Peyer's patch (tissue), 4 donors: ENCODE measurements around the gene NOP14. TPM values are rescaled to one million over a fixed set of nuclear protein-coding genes. Genes with fewer than 3 reads are reported as not detected.

Experiments
- DNase-seq, 3 donors: peaks; one replicate each; pipeline ENCODE4 v3.0.0-alpha.2; 2017 to 2019
- H3K27ac ChIP-seq, 4 donors: fragments of 200-600 bp; sonication (generic); one replicate each; pipeline ENCODE4 v1.5.1; 2016 to 2019
- H3K27me3 ChIP-seq, 2 donors: fragments of 200-600 bp; sonication (generic); one replicate each; pipeline ENCODE4 v1.5.1; 2019
- H3K36me3 ChIP-seq, 3 donors: fragments of 200-600 bp; sonication (generic); one replicate each; pipeline ENCODE4 v1.5.1; 2016 to 2019
- H3K4me1 ChIP-seq, 4 donors: fragments of 200-600 bp; sonication (generic); one replicate each; pipeline ENCODE4 v1.5.1; 2016 to 2019
- H3K4me3 ChIP-seq, 4 donors: fragments of 200-600 bp; sonication (generic); 1 replicate in 3 of 4; 2 replicates in 1 of 4; pipeline ENCODE4 v1.5.1; 2016 to 2019; ENCODE audit warnings: mild to moderate bottlenecking in 1 of 4
- H3K9me3 ChIP-seq, 4 donors: fragments of 200-600 bp; sonication (generic); one replicate each; pipeline ENCODE4 v1.5.1; 2016 to 2019; ENCODE audit warnings: mild to moderate bottlenecking in 1 of 4
- CTCF ChIP-seq, 6 experiments: fragments of 450-650 bp in 4 of 6; fragments of 200-600 bp in 2 of 6; sonication (generic) in 1 of 6; IDR thresholded peaks; one replicate each; pipeline ENCODE4 v1.5.1; 2017 to 2019; ENCODE audit warnings: antibody characterized with exemption in 6 of 6, mild to moderate bottlenecking in 3 of 6, moderate library complexity in 1 of 6
- POLR2A ChIP-seq, 2 donors: fragments of 450-650 bp; IDR thresholded peaks; one replicate each; pipeline ENCODE4 v1.5.1; 2017; ENCODE audit warnings: antibody characterized with exemption in 2 of 2, mild to moderate bottlenecking in 2 of 2, moderate library complexity in 2 of 2
- total RNA-seq, 4 donors: library from RNA; depleted of rRNA; stranded (reverse); fragments of >200 nt; gene quantifications; one replicate each; pipeline ENCODE4 v1.1.0, GENCODE V29; 2016

The NOP14 gene
- total RNA-seq, 4 donors from 2014 or later, result 13.0 to 76.7 (median 18.6) TPM

DNA sequence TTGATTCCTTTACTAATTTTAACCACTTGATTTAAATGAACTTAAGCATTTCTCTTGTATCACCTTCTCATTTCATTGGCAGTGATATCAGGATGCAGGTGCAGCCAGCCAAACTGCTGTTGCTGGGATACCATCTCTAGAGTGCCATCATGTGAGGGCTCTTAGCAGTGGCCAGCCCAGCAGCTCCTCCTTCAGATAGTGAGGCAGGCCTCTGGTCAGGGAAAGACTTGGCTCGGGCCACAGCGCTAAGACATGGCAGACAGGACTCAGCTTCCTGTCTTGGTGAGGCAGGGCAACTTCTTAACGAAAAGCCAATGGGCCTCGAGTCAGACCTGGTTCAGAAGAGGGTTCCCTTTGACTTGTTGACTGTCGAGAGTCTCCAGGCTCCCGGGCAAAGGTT, 50.0 kb downstream of the NOP14 start:
- no peak for DNase-seq
- H3K27ac ChIP-seq, result no peak overlapping the region
- H3K27me3 ChIP-seq, result no peaks in the 10 kb centered on the region
- no peak overlapping the region for H3K4me3 ChIP-seq
- H3K4me1 ChIP-seq, result no peaks in the 10 kb centered on the region
- no peak for TF ChIP-seq POLR2A (IDR thresholded peaks at IDR 0.05)
- no peak for TF ChIP-seq CTCF (IDR thresholded peaks at IDR 0.05)
- peaks cover 0 to 82% (median 0%) of the 10 kb centered on the region in 3 donors for H3K36me3 ChIP-seq
- H3K9me3 ChIP-seq, result no peaks in the 10 kb centered on the region

DNA sequence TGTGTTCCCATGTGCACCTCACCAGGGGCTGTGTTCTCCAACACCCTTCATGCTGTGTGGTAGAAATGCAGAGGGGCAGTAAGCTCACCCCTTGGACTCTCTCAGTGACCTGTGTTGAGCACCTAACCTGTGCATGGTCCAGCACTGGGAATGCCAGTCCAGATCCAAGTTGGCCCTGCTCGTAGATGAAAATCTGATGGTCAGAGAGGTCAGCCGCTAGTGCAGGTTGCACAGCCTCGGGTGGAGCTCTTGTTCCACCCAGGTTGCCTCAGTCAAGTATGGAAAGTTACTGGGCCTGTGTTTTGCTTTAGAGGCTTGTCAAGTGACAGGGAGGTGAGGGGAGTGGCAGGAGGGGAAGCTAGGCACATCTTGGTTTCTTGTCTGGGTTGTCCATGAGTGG, 51.3 kb downstream of the NOP14 start:
- Histone ChIP-seq H3K36me3 (peaks cover 0 to 95% (median 0%) of the 10 kb centered on the region in 3 donors), H3K4me3 (no peak overlapping the region), H3K27ac (no peak overlapping the region), H3K4me1 (no peaks in the 10 kb centered on the region), H3K9me3 (no peaks in the 10 kb centered on the region), H3K27me3 (no peaks in the 10 kb centered on the region)
- TF ChIP-seq POLR2A (IDR thresholded peaks at IDR 0.05), result no peak
- TF ChIP-seq CTCF (IDR thresholded peaks at IDR 0.05), result no peak
- no peak for DNase-seq

- TF ChIP-seq POLR2A (IDR thresholded peaks at IDR 0.05), result no peak
- no peak for TF ChIP-seq CTCF (IDR thresholded peaks at IDR 0.05)
- Histone ChIP-seq H3K27me3 (no peaks in the 10 kb centered on the region), H3K4me1 (no peaks in the 10 kb centered on the region), H3K36me3 (peaks cover 0 to 96% (median 0%) of the 10 kb centered on the region in 3 donors), H3K9me3 (no peaks in the 10 kb centered on the region), H3K27ac (no peak overlapping the region), H3K4me3 (no peak overlapping the region)
- no peak for DNase-seq
These were observed 52.8 kb downstream of the NOP14 start for GRCh38 chr4:2910409-2910808.

DNA sequence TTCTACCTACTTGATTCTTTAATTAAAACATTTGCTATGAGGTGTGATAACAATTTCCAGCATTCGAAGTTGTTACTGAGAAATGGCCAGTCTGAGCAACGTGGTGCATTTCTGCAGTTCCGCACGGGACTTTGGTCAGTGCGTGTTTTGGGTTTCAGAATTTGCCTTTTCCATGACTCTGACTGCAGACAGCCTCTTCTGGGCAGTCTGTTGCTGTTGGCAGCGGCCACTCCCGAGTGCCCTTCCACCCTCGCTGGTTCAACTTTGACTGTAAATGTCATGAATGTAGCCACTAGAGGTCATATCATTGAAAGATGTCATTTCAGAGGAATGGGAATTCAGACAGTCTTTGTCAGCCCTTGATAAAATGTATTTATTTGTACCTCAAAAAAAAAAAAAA, 53.6 kb downstream of the NOP14 start:
- Histone ChIP-seq H3K36me3 (peaks cover 0 to 96% (median 0%) of the 10 kb centered on the region in 3 donors), H3K4me1 (no peaks in the 10 kb centered on the region), H3K27ac (no peak overlapping the region), H3K27me3 (no peaks in the 10 kb centered on the region), H3K9me3 (no peaks in the 10 kb centered on the region), H3K4me3 (no peak overlapping the region)
- DNase-seq, result no peak
- TF ChIP-seq CTCF (IDR thresholded peaks at IDR 0.05) (no peak), POLR2A (IDR thresholded peaks at IDR 0.05) (no peak)

- DNase-seq, result no peak
- Histone ChIP-seq H3K36me3 (peaks cover 0 to 97% (median 0%) of the 10 kb centered on the region in 3 donors), H3K4me3 (no peak overlapping the region), H3K4me1 (no peaks in the 10 kb centered on the region), H3K27me3 (no peaks in the 10 kb centered on the region), H3K27ac (no peak overlapping the region), H3K9me3 (no peaks in the 10 kb centered on the region)
- TF ChIP-seq CTCF (IDR thresholded peaks at IDR 0.05) (no peak), POLR2A (IDR thresholded peaks at IDR 0.05) (no peak)
These were observed 54.5 kb downstream of the NOP14 start for GRCh38 chr4:2908686-2909085.

DNA sequence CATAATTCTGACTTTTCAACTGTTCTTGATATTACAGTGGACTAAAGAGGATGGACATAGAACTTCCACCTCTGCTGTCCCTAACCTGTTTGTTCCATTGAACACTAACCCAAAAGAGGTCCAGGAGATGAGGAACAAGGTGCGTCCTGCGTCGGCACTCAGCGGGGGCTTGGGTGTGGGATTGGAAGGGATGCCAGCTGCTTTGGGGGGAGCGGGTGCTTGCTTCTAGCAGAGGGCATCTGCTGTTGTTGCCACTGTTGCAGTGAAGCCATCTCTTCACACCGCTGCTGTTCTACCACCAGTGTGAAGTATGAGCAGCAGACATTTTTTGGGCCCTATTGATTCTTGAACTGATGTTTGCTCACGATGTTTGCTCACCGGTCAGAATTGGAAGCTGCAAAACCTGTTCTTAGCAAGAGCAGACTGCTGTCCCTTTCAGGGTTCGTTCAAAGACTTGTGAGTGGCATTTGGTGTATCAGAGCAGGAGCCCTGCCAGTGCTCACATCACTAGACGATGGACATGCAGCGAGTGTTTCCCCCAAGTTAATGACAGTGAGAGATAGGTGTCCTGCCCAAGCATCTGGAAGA, 55.4 kb downstream of the NOP14 start:
- Histone ChIP-seq H3K27me3 (no peaks in the 10 kb centered on the region), H3K4me1 (no peaks in the 10 kb centered on the region), H3K36me3 (peaks cover 0 to 97% (median 0%) of the 10 kb centered on the region in 3 donors), H3K9me3 (no peaks in the 10 kb centered on the region), H3K27ac (no peak overlapping the region), H3K4me3 (no peak overlapping the region)
- DNase-seq, result no peak
- TF ChIP-seq CTCF (IDR thresholded peaks at IDR 0.05) (no peak), POLR2A (IDR thresholded peaks at IDR 0.05) (no peak)
